Omental fat pad (tissue), 4 donors: ENCODE measurements around the gene XIRP1. TPM values are rescaled to one million over a fixed set of nuclear protein-coding genes. Genes with fewer than 3 reads are reported as not detected.

ENCODE experiments used
- ATAC-seq: fragments of 150-250 bp; one replicate; pipeline ENCODE4 v1.9.1; 2016; ENCODE audit warnings: mild to moderate bottlenecking, moderate library complexity; ENCODE audit not compliant: low FRiP score
- DNase-seq: peaks from one replicate; pipeline ENCODE4 v3.0.0-alpha.2; 2019; ENCODE audit warnings: low spot score
- CTCF ChIP-seq, 3 donors: fragments of 450-650 bp; IDR thresholded peaks; one replicate each; pipeline ENCODE4 v1.5.1; 2016 to 2017; ENCODE audit warnings: antibody characterized with exemption in 3 of 3, mild to moderate bottlenecking in 3 of 3, moderate library complexity in 2 of 3
- total RNA-seq, 4 donors: library from RNA; depleted of rRNA; stranded (reverse); fragments of >200 nt; gene quantifications; one replicate each; pipeline ENCODE4 v1.1.0, GENCODE V29; 2016

The XIRP1 gene
- total RNA-seq, 4 donors from 2014 or later, result 0.65 to 2.0 TPM; not detected in 2

DNA sequence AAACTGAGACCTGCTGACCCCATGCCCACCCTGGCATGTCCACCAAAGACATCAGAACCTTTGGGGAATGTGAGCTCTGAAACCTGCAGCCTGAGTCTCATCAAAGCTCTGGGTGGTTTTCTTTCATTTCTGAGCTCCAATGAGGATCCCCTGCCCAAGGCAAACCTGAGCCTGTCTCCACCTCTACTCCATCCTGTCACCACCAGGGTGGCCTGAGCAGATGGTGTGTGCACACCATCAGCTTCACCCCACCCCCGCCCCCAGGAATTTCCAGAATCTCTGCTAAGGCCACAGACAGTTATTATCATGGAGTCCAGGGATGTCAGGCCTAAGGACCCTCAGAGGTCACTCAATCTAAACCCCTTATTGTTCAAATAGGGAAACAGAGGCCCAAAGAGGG is 1.3 kb downstream of the XIRP1 start:
- TF ChIP-seq CTCF (IDR thresholded peaks at IDR 0.05), result no peak
- DNase-seq (no peak), ATAC-seq (no peak)

DNA sequence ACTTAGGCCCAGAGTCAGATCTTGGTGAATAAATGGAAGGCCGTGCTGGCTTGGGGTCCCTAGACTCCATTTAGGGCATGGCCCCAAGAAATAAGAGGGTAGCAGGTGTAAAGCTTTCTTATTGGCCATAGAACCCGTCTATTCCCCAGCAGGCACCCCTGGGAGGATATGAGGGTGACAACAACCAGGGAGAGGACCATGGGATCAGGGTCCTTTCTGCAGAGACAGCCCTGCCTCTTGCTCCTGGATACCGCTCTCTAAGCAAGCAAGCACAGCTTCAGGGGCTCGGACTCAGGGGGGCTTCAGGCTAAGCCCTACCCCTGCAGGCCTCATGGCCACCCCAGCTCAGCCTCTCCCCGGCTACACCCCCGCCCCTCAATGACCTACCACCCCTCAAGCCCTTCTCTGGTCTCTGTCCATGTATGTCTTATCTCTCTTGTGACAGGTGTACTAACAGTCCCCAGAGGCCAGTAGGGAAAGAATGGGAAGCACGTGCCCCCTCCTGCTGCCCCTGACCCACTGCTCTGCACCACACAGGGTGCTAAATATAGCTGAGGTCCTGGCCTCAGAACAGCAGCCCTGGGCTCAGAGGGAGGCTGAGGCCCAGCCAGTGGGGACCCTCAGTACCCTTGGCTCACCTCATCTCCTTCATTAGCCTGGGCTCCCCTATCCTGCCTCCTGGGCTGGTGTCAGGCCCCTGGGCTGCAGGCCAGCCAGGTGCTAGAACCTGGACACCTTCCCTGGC is 1.9 kb downstream of the XIRP1 start:
- TF ChIP-seq CTCF (IDR thresholded peaks at IDR 0.05), result no peak
- DNase-seq (no peak), ATAC-seq (no peak)

- ATAC-seq (peak; percentile 72), DNase-seq (no peak)
These were observed 2.5 kb downstream of the XIRP1 start for GRCh38 chr3:39189959-39190269.

DNA sequence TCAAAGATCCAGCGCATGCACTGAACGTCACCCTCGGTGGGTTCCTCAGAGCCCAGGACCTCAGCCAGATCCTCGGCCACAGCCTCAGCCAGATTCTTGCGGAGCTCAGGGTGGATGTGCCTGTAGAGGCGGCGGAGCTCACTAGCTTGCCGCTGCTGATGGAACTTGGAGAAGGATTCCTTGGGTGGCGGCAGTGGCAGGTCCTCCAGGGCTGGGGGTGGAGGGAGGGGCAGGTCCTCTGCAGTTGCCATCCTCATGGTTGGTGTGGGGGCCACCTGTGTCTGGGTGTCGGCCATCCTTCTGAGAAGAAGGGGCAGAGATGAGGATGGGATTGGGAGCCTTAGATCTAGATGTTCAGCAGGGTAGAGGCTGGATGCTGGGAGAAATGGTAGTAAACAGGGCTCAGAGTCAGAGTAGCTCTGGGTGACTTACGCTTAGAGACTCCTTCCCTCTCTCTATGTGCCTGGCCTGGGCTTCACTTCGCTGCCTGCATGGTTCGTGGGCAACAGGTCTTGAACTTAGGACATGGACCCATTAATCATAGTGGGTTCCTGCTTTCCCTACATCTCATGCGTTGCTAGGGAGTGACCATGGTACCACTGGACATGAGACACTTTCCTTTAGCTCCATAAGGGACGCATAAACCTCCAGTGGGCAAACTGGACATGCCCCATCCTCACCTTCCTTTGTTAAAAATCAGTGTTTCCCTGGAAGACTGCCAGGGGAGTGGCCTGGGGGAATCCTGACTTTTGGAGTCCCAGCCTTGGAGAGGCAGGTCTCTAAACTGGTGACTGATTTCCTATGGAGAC is 3.0 kb downstream of the XIRP1 start:
- peak; percentile 4 for ATAC-seq
- no peak for DNase-seq
- TF ChIP-seq CTCF (IDR thresholded peaks at IDR 0.05), result no peak

More at GRCh38 chr3:39189959-39190269, 2.5 kb downstream of the XIRP1 start:
- peak in 2 of 3 donors; percentile 3 to 69 for TF ChIP-seq CTCF (IDR thresholded peaks at IDR 0.05)

GRCh38 chr3:39188271-39189149 is 3.9 kb downstream of the XIRP1 start:
- no peak for ATAC-seq
- TF ChIP-seq CTCF (IDR thresholded peaks at IDR 0.05), result no peak
- no peak for DNase-seq

DNA sequence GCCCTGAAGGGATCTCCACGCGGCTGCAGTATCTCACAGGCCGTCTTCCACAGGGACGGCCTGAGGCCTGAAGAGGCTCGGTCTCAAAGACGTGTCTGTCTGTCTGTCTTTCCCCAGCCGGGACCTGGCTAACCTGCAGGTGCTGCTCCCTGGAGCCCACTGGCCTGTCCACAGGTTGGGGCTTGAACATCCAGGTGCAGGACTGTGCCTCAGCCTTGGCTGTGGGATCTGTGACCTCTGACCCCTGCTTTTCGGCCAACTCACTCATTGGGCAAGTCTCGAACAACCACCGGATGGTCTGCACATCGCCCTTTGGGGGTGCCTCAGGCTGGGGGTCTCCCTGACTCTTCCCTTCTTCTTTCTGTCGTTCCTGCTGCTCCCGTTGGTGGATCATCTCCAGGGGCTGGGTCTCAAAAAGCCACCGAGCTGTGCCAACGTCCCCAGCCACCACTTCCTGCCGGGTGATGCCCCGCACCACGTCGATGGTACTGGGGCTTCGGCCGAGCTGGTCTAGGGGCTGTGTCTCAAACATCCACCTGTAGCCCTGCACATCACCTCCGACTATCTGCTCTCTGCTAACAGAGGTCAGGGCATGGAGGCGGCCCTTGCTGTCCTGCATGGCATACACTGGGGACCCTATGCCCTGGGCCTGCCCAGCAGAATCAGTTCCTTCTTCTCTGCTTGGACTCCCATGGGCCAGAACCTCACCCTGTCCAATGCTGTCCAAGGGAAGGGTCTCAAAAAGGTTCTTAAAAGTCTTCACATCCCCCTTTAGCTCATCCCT is 4.8 kb downstream of the XIRP1 start:
- no peak for TF ChIP-seq CTCF (IDR thresholded peaks at IDR 0.05)
- ATAC-seq, result no peak
- no peak for DNase-seq
